Fibroblast of mammary gland (primary cell): ENCODE results near the gene COPRS.
A peak's percentile ranks its signal among the peaks of the same experiment; 100 is the strongest.
"Not testable (repeated sequence)": the region's sequence is repeated elsewhere in the genome, so short reads cannot be mapped to it uniquely, and the experiment has no call there.

ENCODE experiments used
- DNase-seq: peaks from one replicate; pipeline ENCODE4 v3.0.0-alpha.2; 2010; ENCODE audit warnings: low read depth
- H3K4me3 ChIP-seq: 2 replicates; pipeline ENCODE4 v1.5.1; 2011; ENCODE audit warnings: low read depth, mild to moderate bottlenecking, low read length, moderate library complexity; ENCODE audit not compliant: control insufficient read depth
- CTCF ChIP-seq: conservative IDR thresholded peaks from 2 replicates; pipeline ENCODE4 v1.5.1; 2011; ENCODE audit warnings: low read depth, low read length, inconsistent platforms; ENCODE audit not compliant: control insufficient read depth, insufficient read depth

COPRS gene

DNA sequence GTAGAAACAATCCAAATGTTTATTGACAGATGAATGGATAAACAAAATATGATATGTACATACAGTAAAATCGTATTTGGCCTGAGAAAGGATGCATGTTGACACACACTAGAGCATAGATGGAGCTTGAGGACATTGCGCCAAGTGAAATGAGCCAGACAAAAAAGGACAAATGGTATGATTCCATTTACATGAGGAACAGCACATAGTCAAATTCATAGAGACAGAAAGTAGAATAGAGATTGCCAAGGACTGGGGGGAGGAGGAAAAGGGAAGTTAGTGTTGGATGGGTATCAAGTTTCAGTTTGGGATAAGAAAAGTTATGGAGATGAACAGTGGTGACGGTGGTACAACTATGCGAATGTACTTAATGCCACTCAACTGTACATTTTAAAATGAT is 47.9 kb downstream of the COPRS start:
- no peak overlapping the region for H3K4me3 ChIP-seq
- TF ChIP-seq CTCF, result no peak
- peak; percentile 17 for DNase-seq

DNA sequence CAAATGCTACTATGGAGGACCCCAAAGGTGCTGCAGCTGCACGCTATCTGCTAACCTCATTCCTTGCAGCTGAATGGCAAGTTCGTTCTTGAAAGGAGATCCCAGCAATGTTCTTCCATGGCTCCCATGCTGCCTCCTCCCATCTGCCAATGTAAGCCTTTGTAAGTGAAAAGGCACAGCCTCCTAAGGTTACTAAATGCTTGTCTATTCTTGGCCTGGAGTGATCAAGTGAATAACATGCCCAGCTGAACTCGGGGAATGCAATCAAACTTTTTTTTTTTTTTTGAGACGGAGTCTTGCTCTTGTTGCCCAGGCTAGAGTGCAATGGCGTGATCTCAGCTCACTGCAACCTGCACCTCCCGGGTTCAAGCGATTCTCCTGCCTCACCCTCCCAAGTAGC is 49.2 kb downstream of the COPRS start:
- DNase-seq, H3K4me3 ChIP-seq: not testable (repeated sequence)

DNA sequence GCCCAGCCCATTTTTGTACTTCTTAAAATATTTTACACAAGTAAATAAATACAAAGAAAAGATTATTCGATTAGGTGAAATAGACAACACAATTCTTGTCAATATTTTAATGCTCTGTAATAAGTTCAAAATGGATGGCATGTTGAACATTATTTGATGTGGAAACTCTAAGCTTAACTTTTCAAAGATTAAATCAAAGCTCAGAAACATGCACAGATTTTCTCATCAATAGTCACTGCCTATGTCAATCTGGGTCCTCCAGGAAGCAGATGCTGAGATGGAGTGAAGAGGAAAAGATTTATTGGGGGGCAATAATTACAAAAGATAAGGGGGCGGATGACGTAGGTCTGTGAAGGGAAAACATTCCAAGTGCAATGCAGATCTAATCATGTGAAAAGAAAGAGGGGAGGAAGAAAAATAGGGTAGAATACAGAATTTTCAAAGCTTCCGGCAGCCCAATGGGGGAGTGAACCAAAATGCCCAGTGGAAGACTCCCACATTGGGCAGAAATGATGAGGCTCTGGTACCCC is 50.5 kb downstream of the COPRS start:
- H3K4me3 ChIP-seq, result no peak overlapping the region
- no peak for TF ChIP-seq CTCF
- no peak for DNase-seq

DNA sequence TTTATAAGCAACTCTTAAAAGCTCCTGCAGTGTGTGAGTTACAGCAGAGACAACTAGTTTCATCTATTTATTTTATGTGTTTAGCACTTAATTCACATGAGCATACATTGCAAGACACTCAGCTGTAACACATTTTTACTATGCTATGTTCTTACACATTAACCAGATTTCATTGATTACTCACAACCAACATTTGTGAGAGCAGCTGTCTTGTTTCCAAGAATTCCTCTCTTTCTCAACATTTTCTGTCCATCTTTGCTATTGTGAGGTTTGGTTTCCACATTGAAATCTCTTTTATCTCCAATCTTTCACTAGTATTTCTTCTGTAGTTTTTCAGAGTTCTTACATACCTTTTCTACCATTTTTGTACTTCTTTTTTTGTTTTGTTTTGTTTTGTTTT is 51.2 kb downstream of the COPRS start:
- peak; percentile 52 for DNase-seq
- no peak for TF ChIP-seq CTCF
- no peak overlapping the region for H3K4me3 ChIP-seq

DNA sequence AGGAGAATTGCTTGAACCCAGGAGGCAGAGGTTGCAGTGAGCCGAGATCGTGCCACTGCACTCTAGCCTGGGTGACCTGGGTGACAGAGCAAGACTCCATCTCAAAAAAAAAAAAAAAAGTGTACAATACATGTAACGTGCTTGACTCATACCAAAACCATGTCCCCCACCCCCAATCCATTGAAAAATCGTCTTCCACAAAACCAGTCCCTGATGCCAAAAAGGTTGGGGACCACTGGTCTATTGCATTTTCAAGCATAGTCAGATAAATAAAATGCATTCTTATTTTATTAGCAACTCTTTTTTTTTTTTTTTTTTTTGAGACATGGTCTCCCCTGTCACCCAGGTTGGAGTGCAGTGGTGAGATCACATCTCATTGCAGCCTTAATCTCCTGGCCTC is 52.1 kb downstream of the COPRS start:
- DNase-seq, result no peak
- no peak overlapping the region for H3K4me3 ChIP-seq
- no peak for TF ChIP-seq CTCF

- no peak for DNase-seq
- TF ChIP-seq CTCF, result no peak
- no peak overlapping the region for H3K4me3 ChIP-seq
Observed at GRCh38 chr17:31803494-31804213, 55.4 kb downstream of the COPRS start.

DNA sequence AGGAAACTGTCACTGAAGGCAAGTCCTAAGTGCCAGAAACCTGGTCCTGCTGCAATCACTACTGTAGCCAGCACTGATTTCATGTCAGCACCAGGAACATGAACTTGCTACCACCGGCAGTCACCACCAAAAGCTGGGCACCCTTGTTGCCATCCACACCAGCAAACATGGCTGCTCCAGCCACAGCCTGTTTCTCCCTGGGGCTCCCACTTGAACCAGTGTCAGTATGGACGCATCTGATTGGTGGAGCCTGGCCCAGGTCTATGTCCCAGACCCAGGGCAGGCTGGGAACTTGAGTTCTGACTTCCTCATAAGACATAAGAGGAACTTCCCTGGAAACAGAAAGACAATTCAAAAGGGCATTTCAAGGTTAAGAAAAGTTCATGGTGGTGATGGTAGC is 56.5 kb downstream of the COPRS start:
- TF ChIP-seq CTCF, result no peak
- no peak for DNase-seq
- H3K4me3 ChIP-seq, result no peak overlapping the region
